K562 (cell line): Measurements from ENCODE around the gene ZNF277. TPM values are rescaled to one million over a fixed set of nuclear protein-coding genes. Genes with fewer than 3 reads are reported as not detected.

ENCODE experiments used
- ATAC-seq: fragments of 200-7000 bp; cut with Tn5 transposase; 3 replicates; pipeline ENCODE4 v1.9.1; 2020; ENCODE audit warnings: moderate library complexity
- BruUV-seq: library from RNA; stranded (reverse); fragments of 400-500 nt; replicated peaks from 2 replicates; lab custom pipeline; 2021; lab: Mats Ljungman, UMichigan
- CTCF ChIA-PET: fragments of 300-600 bp; formaldehyde crosslinking; extraction: SDS; loops from one replicate; lab custom pipeline; 2021; ENCODE audit warnings: low intra/inter-chr PET ratio; lab: Yijun Ruan, JAX
- POLR2A ChIA-PET: fragments of 300-600, 350-650 bp; sonication (Branson Sonifier 250); formaldehyde crosslinking; extraction: SDS; loops from one replicate; lab custom pipeline; 2021; ENCODE audit warnings: antibody characterized with exemption, inconsistent platforms; lab: Yijun Ruan, JAX
- DNase-seq, 4 experiments: peaks; one replicate each; pipeline versions ENCODE4 v3.0.0 to v3.0.0-alpha.2; 2011 to 2018; ENCODE audit warnings: low spot score in 3 of 4, mixed read lengths in 3 of 4; ENCODE audit errors: extremely low read depth in 1 of 4
- FAIRE-seq: peaks from 2 replicates; lab custom pipeline; 2011; peaks lifted over from hg19 to GRCh38; lab: Jason Lieb, UNC
- H2AFZ ChIP-seq: 2 replicates; pipeline ENCODE4 v1.6.0; 2011; ENCODE audit warnings: low read depth, low read length, control low read depth, inconsistent platforms
- H3K27ac ChIP-seq: fragments of 200-600 bp; 3 replicates; pipeline ENCODE4 v1.8.0; 2011; ENCODE audit warnings: low read depth, mild to moderate bottlenecking, control low read depth, inconsistent platforms, low read length, moderate library complexity, mixed read lengths; ENCODE audit errors: extremely low read depth
- H3K27me3 ChIP-seq, 2 experiments: fragments of 300-600 bp in 1 of 2; 2 replicates in 1 of 2; 3 replicates in 1 of 2; pipeline versions ENCODE4 v1.6.0 to v1.8.0; 2011; ENCODE audit warnings: inconsistent platforms in 2 of 2, low read length in 2 of 2, mild to moderate bottlenecking in 1 of 2, mixed read lengths in 1 of 2, moderate library complexity in 1 of 2; ENCODE audit not compliant: control insufficient read depth in 2 of 2, insufficient read depth in 2 of 2
- H3K36me3 ChIP-seq: fragments of 300-600 bp; 3 replicates; pipeline ENCODE4 v1.8.0; 2011; ENCODE audit warnings: mild to moderate bottlenecking, low read length, inconsistent platforms; ENCODE audit not compliant: control insufficient read depth, insufficient read depth
- H3K4me1 ChIP-seq, 2 experiments: fragments of 200-600 bp in 1 of 2; replicated peaks in 1 of 2; 2 replicates in 1 of 2; 3 replicates in 1 of 2; pipeline versions ENCODE4 v1.5.1 to v1.8.0; 2011; ENCODE audit warnings: inconsistent platforms in 2 of 2, low read length in 2 of 2, mild to moderate bottlenecking in 1 of 2, mixed read lengths in 1 of 2, moderate library complexity in 1 of 2; ENCODE audit not compliant: control insufficient read depth in 2 of 2, insufficient read depth in 2 of 2
- H3K4me2 ChIP-seq: 2 replicates; pipeline ENCODE4 v1.6.1; 2011; ENCODE audit warnings: low read length, control low read depth, inconsistent platforms, mixed read lengths; ENCODE audit not compliant: insufficient read depth
- H3K4me3 ChIP-seq: fragments of 200-600 bp; sonication (generic), shearing (Covaris generic); 2 replicates; pipeline ENCODE4 v1.5.1; 2016; ENCODE audit warnings: control low read depth, inconsistent platforms
- H3K79me2 ChIP-seq: fragments of 200-600 bp; 3 replicates; pipeline ENCODE4 v1.8.0; 2011; ENCODE audit warnings: low read length, inconsistent platforms; ENCODE audit not compliant: control insufficient read depth, insufficient read depth
- H3K9ac ChIP-seq, 2 experiments: 2 replicates each; pipeline versions ENCODE4 v1.6.0 to v1.6.1; 2011; ENCODE audit warnings: low read depth in 2 of 2, low read length in 2 of 2, control low read depth in 1 of 2, inconsistent platforms in 1 of 2, mild to moderate bottlenecking in 1 of 2, mixed read lengths in 1 of 2; ENCODE audit not compliant: insufficient read depth in 1 of 2
- H3K9me1 ChIP-seq: one replicate; pipeline ENCODE4 v1.6.0; 2011; ENCODE audit warnings: inconsistent platforms, mild to moderate bottlenecking, low read length, moderate library complexity; ENCODE audit not compliant: control insufficient read depth, insufficient read depth
- H3K9me3 ChIP-seq: replicated peaks from 2 replicates; pipeline ENCODE4 v1.5.1; 2011; ENCODE audit warnings: low read depth, low read length, inconsistent platforms; ENCODE audit not compliant: control insufficient read depth, insufficient read depth
- H4K20me1 ChIP-seq: replicated peaks from 2 replicates; pipeline ENCODE4 v1.6.1; 2011; ENCODE audit warnings: low read length, inconsistent platforms, mixed read lengths; ENCODE audit not compliant: control insufficient read depth, insufficient read depth
- MAZ ChIP-seq, 2 experiments: fragments of 450-650 bp in 1 of 2; sonication (generic) in 1 of 2; formaldehyde crosslinking; IDR thresholded peaks in 1 of 2; conservative IDR thresholded peaks in 1 of 2; 2 replicates each; pipeline versions ENCODE4 v1.4.0 to v1.5.0; 2020; ENCODE audit warnings: mild to moderate bottlenecking in 1 of 2, missing genetic modification reagents in 1 of 2
- RCOR1 ChIP-seq, 2 experiments: IDR thresholded peaks; 2 replicates each; pipeline ENCODE4 v1.6.1; 2012; ENCODE audit warnings: low read depth in 2 of 2, low read length in 2 of 2, borderline replicate concordance in 1 of 2, improper control_type of control experiment in 1 of 2
- USF1 ChIP-seq: sonication (generic); formaldehyde crosslinking; IDR thresholded peaks from 2 replicates; pipeline ENCODE4 v1.9.0; 2022; ENCODE audit warnings: mild to moderate bottlenecking, missing genetic modification reagents
- ZNF277 ChIP-seq: fragments of 250-450 bp; sonication (Bioruptor Pico); IDR thresholded peaks from 2 replicates; pipeline ENCODE4 v1.8.0; 2022; ENCODE audit warnings: inconsistent platforms, mild to moderate bottlenecking, moderate library complexity, borderline replicate concordance
- WGBS: fragments of 100-300 bp; shearing (Covaris generic); methylation state at CpG from one replicate; pipeline ENCODE4 v1.1.6; 2016; ENCODE audit warnings: low coverage, mixed read lengths; ENCODE audit not compliant: insufficient coverage; ENCODE audit errors: missing lambda C conversion rate; 5-methylcytosine and 5-hydroxymethylcytosine counted together
- in situ Hi-C: fragments of 300-500 bp; cut with MboI; formaldehyde crosslinking; loops from 4 replicates; pipeline ENCODE4 v1.15.0; 2018; ENCODE audit warnings: inconsistent platforms, mixed read lengths
- intact Hi-C: fragments of 100-400 bp; cut with micrococcal nuclease; formaldehyde crosslinking; loops from 2 replicates; pipeline ENCODE4 v1.14.2; 2022
- polyA plus RNA-seq, 8 experiments: library from polyadenylated mRNA; depleted of rRNA in 4 of 8; stranded (reverse) in 5 of 8; unstranded in 3 of 8; fragments of >200 nt; fragmentation: Nextera tagmentation in 2 of 8; fragmentation: Illumina TruSeq in 1 of 8; extraction: Ambion mirVana in 2 of 8; extraction: Trizol in 1 of 8; gene quantifications; 2 replicates each; pipeline versions ENCODE4 v1.2.1 to v1.2.3, GENCODE V29; 2011 to 2014; ENCODE audit warnings: inconsistent platforms in 1 of 8, missing spikeins in 1 of 8
- total RNA-seq, 7 experiments: library from RNA; depleted of rRNA in 6 of 7; stranded (reverse); fragments of >200 nt in 6 of 7; fragmentation: Illumina TruSeq in 2 of 7; extraction: Trizol in 2 of 7; gene quantifications; 2 replicates each; pipeline versions ENCODE4 v1.2.1 to v1.2.3, GENCODE V29; 2011 to 2021; ENCODE audit warnings: low replicate concordance in 1 of 7

Gene ZNF277
- total and polyA plus RNA-seq, 9 of the 15 experiments (the other 6 are each of a cell fraction or from before 2014, with no cell fraction given): 18.8 to 33.5 (median 27.7) TPM

GRCh38 chr7:112176241-112176640 is 30.3 kb upstream of the ZNF277 start (continued):
- TF ChIP-seq USF1 (no peak), MAZ (CRISPR knock-in tag; conservative IDR thresholded peaks at IDR 0.05 in 1 of 2, IDR thresholded peaks at IDR 0.05 in 1 of 2) (no peak)

GRCh38 chr7:112176693-112177415 is 29.6 kb upstream of the ZNF277 start:
- peak; percentile 37 for FAIRE-seq
- no peaks in the 10 kb centered on the region for H3K4me1 ChIP-seq
- H3K27ac ChIP-seq: no peak overlapping the region
- ChIA-PET CTCF (no interaction called here), POLR2A (no interaction called here)
- under 1% methylated on average over 5 of the region's 5 CpGs for WGBS
- no peak overlapping the region for H3K4me3 ChIP-seq
- H3K79me2 ChIP-seq: no peaks in the 10 kb centered on the region
- no peaks in the 10 kb centered on the region for H3K9me3 ChIP-seq
- TF ChIP-seq RCOR1 (IDR thresholded peaks at IDR 0.05; ENCODE audit: borderline replicate concordance in 1 of 2, low read depth in 2 of 2, low read length in 2 of 2): no peak
- 0 out of 2 replicates have a peak, but pooled peaks have one; percentile 2 for TF ChIP-seq ZNF277 (CRISPR knock-in tag)
- in situ Hi-C loops (no loop called here), intact Hi-C loops (no loop called here)
- no peaks in the 10 kb centered on the region for H4K20me1 ChIP-seq
- no peak overlapping the region for H3K4me2 ChIP-seq
- no peaks in the 10 kb centered on the region for H3K36me3 ChIP-seq
- no peak overlapping the region for H2AFZ ChIP-seq
- DNase-seq: no peak
- peaks cover 21 to 30% of the 10 kb centered on the region in 2 experiments for H3K27me3 ChIP-seq
- H3K9ac ChIP-seq: no peak overlapping the region
- no TSS peak for BruUV-seq
- ATAC-seq: no peak
- no peaks in the 10 kb centered on the region for H3K9me1 ChIP-seq
